Liver (tissue), 9 donors: Measurements from ENCODE around the gene TRPV4. TPM values are rescaled to one million over a fixed set of nuclear protein-coding genes. Genes with fewer than 3 reads are reported as not detected.

Experiments
- DNase-seq: peaks from one replicate; pipeline ENCODE4 v3.0.0-alpha.2; 2017; ENCODE audit warnings: low spot score
- H3K27ac ChIP-seq, 2 donors: one replicate each; pipeline ENCODE4 v1.7.0; 2013; ENCODE audit warnings: inconsistent platforms in 2 of 2, low read length in 2 of 2, control low read depth in 1 of 2, low read depth in 1 of 2, mild to moderate bottlenecking in 1 of 2
- H3K27me3 ChIP-seq, 4 donors: one replicate each; pipeline versions ENCODE4 v1.6.1 to v1.7.0; 2013; ENCODE audit warnings: low read length in 3 of 4, inconsistent platforms in 1 of 4, mild to moderate bottlenecking in 1 of 4, moderate library complexity in 1 of 4; ENCODE audit not compliant: control insufficient read depth in 4 of 4, insufficient read depth in 4 of 4
- H3K36me3 ChIP-seq, 4 donors: one replicate each; pipeline versions ENCODE4 v1.6.1 to v1.7.0; 2013; ENCODE audit warnings: low read length in 3 of 4, mild to moderate bottlenecking in 3 of 4, low read depth in 1 of 4, moderate library complexity in 1 of 4; ENCODE audit not compliant: control insufficient read depth in 4 of 4, insufficient read depth in 3 of 4
- H3K4me1 ChIP-seq, 4 donors: one replicate each; pipeline versions ENCODE4 v1.6.1 to v1.7.0; 2013; ENCODE audit warnings: low read length in 3 of 4, mild to moderate bottlenecking in 3 of 4, moderate library complexity in 1 of 4; ENCODE audit not compliant: control insufficient read depth in 4 of 4, insufficient read depth in 4 of 4
- H3K4me3 ChIP-seq, 3 donors: one replicate each; pipeline versions ENCODE4 v1.6.1 to v1.7.0; 2013; ENCODE audit warnings: low read length in 3 of 3, control low read depth in 1 of 3, low read depth in 1 of 3, mild to moderate bottlenecking in 1 of 3
- H3K9ac ChIP-seq, 2 donors: one replicate each; pipeline ENCODE4 v1.7.0; 2013; ENCODE audit warnings: low read length in 2 of 2, mild to moderate bottlenecking in 2 of 2, moderate library complexity in 2 of 2, control low read depth in 1 of 2, low read depth in 1 of 2
- H3K9me3 ChIP-seq, 4 donors: one replicate each; pipeline versions ENCODE4 v1.6.1 to v1.7.0; 2013; ENCODE audit warnings: low read length in 3 of 4; ENCODE audit not compliant: control insufficient read depth in 4 of 4
- FOXA1 ChIP-seq: IDR thresholded peaks from 2 replicates; pipeline ENCODE4 v1.6.1; 2016; ENCODE audit warnings: antibody characterized with exemption
- HNF4A ChIP-seq, 2 donors: conservative IDR thresholded peaks; 2 replicates each; pipeline ENCODE4 v1.6.1; 2016; ENCODE audit warnings: antibody characterized with exemption in 2 of 2, mild to moderate bottlenecking in 2 of 2
- HNF4G ChIP-seq: IDR thresholded peaks from 2 replicates; pipeline ENCODE4 v1.6.1; 2016; ENCODE audit warnings: antibody characterized with exemption
- MAX ChIP-seq: IDR thresholded peaks from 2 replicates; pipeline ENCODE4 v1.6.1; 2016; ENCODE audit warnings: antibody characterized with exemption
- NR2F2 ChIP-seq: IDR thresholded peaks from 2 replicates; pipeline ENCODE4 v1.6.1; 2016; ENCODE audit warnings: antibody characterized with exemption
- REST ChIP-seq: IDR thresholded peaks from 2 replicates; pipeline ENCODE4 v1.6.1; 2016; ENCODE audit warnings: antibody characterized with exemption, mild to moderate bottlenecking
- RXRA ChIP-seq, 2 donors: IDR thresholded peaks; 2 replicates each; pipeline ENCODE4 v1.6.1; 2017 to 2018; ENCODE audit warnings: antibody characterized with exemption in 2 of 2, mild to moderate bottlenecking in 1 of 2
- SP1 ChIP-seq: IDR thresholded peaks from 2 replicates; pipeline ENCODE4 v1.6.1; 2018; ENCODE audit warnings: antibody characterized with exemption, mild to moderate bottlenecking
- YY1 ChIP-seq: IDR thresholded peaks from 2 replicates; pipeline ENCODE4 v1.6.1; 2016; ENCODE audit warnings: antibody characterized with exemption, mild to moderate bottlenecking
- ZBTB33 ChIP-seq: IDR thresholded peaks from 2 replicates; pipeline ENCODE4 v1.6.1; 2016; ENCODE audit warnings: antibody characterized with exemption
- WGBS: extraction: QIAGEN DNeasy Blood & Tissue Kit; methylation state at CpG from one replicate; pipeline ENCODE4 v1.1.7; 2013; 5-methylcytosine and 5-hydroxymethylcytosine counted together
- polyA plus RNA-seq, 2 donors: library from polyadenylated mRNA; stranded (reverse) in 1 of 2; unstranded in 1 of 2; fragments of 200-250 nt in 1 of 2; fragments of >200 nt in 1 of 2; fragmentation: Nextera tagmentation in 1 of 2; extraction: Ambion mirVana in 1 of 2; gene quantifications; one replicate each; pipeline versions ENCODE4 v1.2.1 to v1.2.3, GENCODE V29; 2013 to 2015
- total RNA-seq, 2 donors: library from RNA; depleted of rRNA; stranded (reverse); fragments of >200 nt; gene quantifications; one replicate each; pipeline ENCODE4 v1.2.3, GENCODE V29; 2014
- donor health status: healthy.
- donor health status: healthy.
- donor health status: healthy.
- donor health status: healthy.
- donor health status: healthy.

TRPV4 gene
- total and polyA plus RNA-seq, 4 donors = 1.3 to 9.6 (median 3.9) TPM

GRCh38 chr12:109808876-109809646 is 24.1 kb downstream of the TRPV4 start:
- no peak for DNase-seq
- Histone ChIP-seq H3K9me3 (no peaks in the 10 kb centered on the region), H3K9ac (no peak overlapping the region), H3K27ac (no peak overlapping the region), H3K4me1 (peaks cover 0 to 6% (median 2%) of the 10 kb centered on the region in 4 donors), H3K4me3 (no peak overlapping the region), H3K36me3 (peaks cover 0 to 22% (median 11%) of the 10 kb centered on the region in 4 donors), H3K27me3 (no peaks in the 10 kb centered on the region)
- TF ChIP-seq REST = no peak
- no peak for TF ChIP-seq ZBTB33
- 96% methylated on average over 4 of the region's 4 CpGs for WGBS

- Histone ChIP-seq H3K4me3 (no peak overlapping the region), H3K36me3 (peaks cover 0 to 19% (median 6%) of the 10 kb centered on the region in 4 donors), H3K9ac (no peak overlapping the region), H3K9me3 (no peaks in the 10 kb centered on the region), H3K27me3 (no peaks in the 10 kb centered on the region), H3K4me1 (peaks cover 0 to 6% (median 2%) of the 10 kb centered on the region in 4 donors), H3K27ac (no peak overlapping the region)
- DNase-seq = no peak
- no peak for TF ChIP-seq RXRA (IDR thresholded peaks at IDR 0.05)
- no peak for TF ChIP-seq FOXA1
- no peak for TF ChIP-seq SP1
- TF ChIP-seq HNF4G = no peak
- TF ChIP-seq HNF4A (conservative IDR thresholded peaks at IDR 0.05) = no peak
- TF ChIP-seq NR2F2 = no peak
- no peak for TF ChIP-seq MAX
- no peak for TF ChIP-seq YY1
- 92% methylated on average over 12 of the region's 12 CpGs for WGBS
Measured at GRCh38 chr12:109807954-109808643, 25.1 kb downstream of the TRPV4 start.
